HepG2 (cell line): Measurements from ENCODE around the gene HSCB. TPM values are rescaled to one million over a fixed set of nuclear protein-coding genes. Genes with fewer than 3 reads are reported as not detected.
A peak's percentile ranks its signal among the peaks of the same experiment; 100 is the strongest.
"Not testable (repeated sequence)": the region's sequence is repeated elsewhere in the genome, so short reads cannot be mapped to it uniquely, and the experiment has no call there.

Experiments
- ATAC-seq: fragments of 200-7000 bp; cut with Tn5 transposase; 3 replicates; pipeline ENCODE4 v1.9.1; 2020; ENCODE audit warnings: mild to moderate bottlenecking, moderate library complexity
- BruUV-seq: library from RNA; stranded (reverse); fragments of 400-500 nt; replicated peaks from 2 replicates; lab custom pipeline; 2021; lab: Mats Ljungman, UMichigan
- CTCF ChIA-PET: fragments of 300-600 bp; formaldehyde crosslinking; extraction: SDS; loops from one replicate; lab custom pipeline; 2021; ENCODE audit warnings: low total read pairs, inconsistent platforms, low intra/inter-chr PET ratio; lab: Yijun Ruan, JAX
- POLR2A ChIA-PET: fragments of 350-600 bp; sonication (Branson Sonifier 250); formaldehyde crosslinking; loops from one replicate; lab custom pipeline; 2020; ENCODE audit warnings: antibody characterized with exemption, inconsistent platforms; lab: Yijun Ruan, JAX
- DNase-seq: peaks from one replicate; pipeline ENCODE4 v3.0.0-alpha.2; 2015; ENCODE audit warnings: low spot score
- FAIRE-seq: peaks from 3 replicates; lab custom pipeline; 2011; peaks lifted over from hg19 to GRCh38; lab: Jason Lieb, UNC
- H2AFZ ChIP-seq: one replicate; pipeline ENCODE4 v1.6.1; 2011; ENCODE audit warnings: low read length, inconsistent platforms
- H3K27ac ChIP-seq: fragments of 300-600 bp; 3 replicates; pipeline ENCODE4 v1.8.0; 2011; ENCODE audit warnings: mixed run types, mild to moderate bottlenecking, mixed read lengths, low read length, inconsistent platforms; ENCODE audit not compliant: insufficient read depth; ENCODE audit errors: extremely low read length
- H3K27me3 ChIP-seq, 2 experiments: fragments of 200-600 bp in 1 of 2; 2 replicates in 1 of 2; 3 replicates in 1 of 2; pipeline versions ENCODE4 v1.6.0 to v1.8.0; 2011; ENCODE audit warnings: low read length in 2 of 2, mild to moderate bottlenecking in 2 of 2, moderate library complexity in 2 of 2, inconsistent platforms in 1 of 2; ENCODE audit not compliant: insufficient read depth in 2 of 2, control insufficient read depth in 1 of 2
- H3K36me3 ChIP-seq, 2 experiments: fragments of 200-600 bp in 1 of 2; replicated peaks in 1 of 2; 2 replicates in 1 of 2; 3 replicates in 1 of 2; pipeline versions ENCODE4 v1.5.1 to v1.8.0; 2011; ENCODE audit warnings: low read length in 2 of 2, inconsistent platforms in 1 of 2; ENCODE audit not compliant: insufficient read depth in 2 of 2, control insufficient read depth in 1 of 2
- H3K4me1 ChIP-seq: 2 replicates; pipeline ENCODE4 v1.5.1; 2012; ENCODE audit warnings: low read length, inconsistent platforms; ENCODE audit not compliant: insufficient read depth
- H3K4me2 ChIP-seq: 2 replicates; pipeline ENCODE4 v1.6.0; 2011; ENCODE audit warnings: low read depth, low read length, inconsistent platforms
- H3K4me3 ChIP-seq, 3 experiments: fragments of 200-600 bp in 1 of 3; sonication (generic), shearing (Covaris generic) in 1 of 3; replicated peaks in 1 of 3; 2 replicates each; pipeline ENCODE4 v1.5.1; 2011 to 2016; ENCODE audit warnings: low read length in 3 of 3, inconsistent platforms in 2 of 3, low read depth in 2 of 3, mild to moderate bottlenecking in 2 of 3, control low read depth in 1 of 3, mixed read lengths in 1 of 3; ENCODE audit not compliant: insufficient read depth in 1 of 3
- H3K79me2 ChIP-seq: one replicate; pipeline ENCODE4 v1.6.1; 2011; ENCODE audit warnings: low read length, inconsistent platforms; ENCODE audit not compliant: insufficient read depth
- H3K9ac ChIP-seq: 2 replicates; pipeline ENCODE4 v1.6.0; 2011; ENCODE audit warnings: mild to moderate bottlenecking, low read depth, low read length, inconsistent platforms; ENCODE audit not compliant: insufficient read depth
- H3K9me3 ChIP-seq: 2 replicates; pipeline ENCODE4 v1.5.1; 2012; ENCODE audit warnings: mild to moderate bottlenecking, low read length
- H4K20me1 ChIP-seq: 2 replicates; pipeline ENCODE4 v1.6.0; 2011; ENCODE audit warnings: inconsistent platforms, mild to moderate bottlenecking, low read length, moderate library complexity; ENCODE audit not compliant: insufficient read depth
- BRCA1 ChIP-seq: sonication (generic); formaldehyde crosslinking; IDR thresholded peaks from 2 replicates; pipeline ENCODE4 v1.4.0; 2020; ENCODE audit warnings: missing genetic modification reagents
- CBX1 ChIP-seq: IDR thresholded peaks from one replicate; pipeline ENCODE4 v1.6.1; 2016; ENCODE audit warnings: antibody characterized with exemption, low read depth
- ERF ChIP-seq: IDR thresholded peaks from 2 replicates; pipeline ENCODE4 v1.6.1; 2018; ENCODE audit warnings: missing biosample characterization, missing genetic modification reagents
- KLF12 ChIP-seq: sonication (generic); formaldehyde crosslinking; IDR thresholded peaks from 2 replicates; pipeline ENCODE4 v1.4.0; 2020; ENCODE audit warnings: missing genetic modification reagents, borderline replicate concordance
- KMT2B ChIP-seq: IDR thresholded peaks from 2 replicates; pipeline ENCODE4 v1.6.1; 2016; ENCODE audit warnings: missing genetic modification reagents, missing compliant biosample characterization
- MEIS2 ChIP-seq: sonication (generic); formaldehyde crosslinking; IDR thresholded peaks from 2 replicates; pipeline ENCODE4 v1.9.0; 2021; ENCODE audit warnings: mild to moderate bottlenecking, missing genetic modification reagents
- POLR2A ChIP-seq, 2 experiments: IDR thresholded peaks; 2 replicates each; pipeline ENCODE4 v1.6.1; 2011; ENCODE audit warnings: low read depth in 2 of 2, low read length in 2 of 2, mild to moderate bottlenecking in 1 of 2, moderate library complexity in 1 of 2; ENCODE audit not compliant: insufficient read depth in 1 of 2
- PPARG ChIP-seq: conservative IDR thresholded peaks from 2 replicates; pipeline ENCODE4 v1.6.1; 2016; ENCODE audit warnings: missing biosample characterization, missing genetic modification reagents
- SNAPC2 ChIP-seq: sonication (generic); formaldehyde crosslinking; IDR thresholded peaks from 2 replicates; pipeline ENCODE4 v1.8.1; 2022; ENCODE audit warnings: mild to moderate bottlenecking, missing genetic modification reagents
- TEAD3 ChIP-seq: optimal IDR thresholded peaks from 2 replicates; pipeline ENCODE3; 2016; ENCODE audit warnings: borderline replicate concordance
- ZBTB7B ChIP-seq: sonication (generic); formaldehyde crosslinking; IDR thresholded peaks from 2 replicates; pipeline ENCODE4 v1.4.0; 2020; ENCODE audit warnings: missing genetic modification reagents
- ZKSCAN8 ChIP-seq: IDR thresholded peaks from 2 replicates; pipeline ENCODE4 v1.6.1; 2016; ENCODE audit warnings: borderline replicate concordance, missing genetic modification reagents, missing compliant biosample characterization
- ZNF331 ChIP-seq: sonication (generic); formaldehyde crosslinking; IDR thresholded peaks from 2 replicates; pipeline ENCODE4 v1.4.0; 2020; ENCODE audit warnings: missing genetic modification reagents
- ZNF557 ChIP-seq: sonication (generic); formaldehyde crosslinking; IDR thresholded peaks from 2 replicates; pipeline ENCODE4 v1.4.0; 2020; ENCODE audit warnings: missing genetic modification reagents
- ZNF598 ChIP-seq: sonication (generic); formaldehyde crosslinking; IDR thresholded peaks from 2 replicates; pipeline ENCODE4 v1.5.1; 2020; ENCODE audit warnings: mild to moderate bottlenecking, missing genetic modification reagents, borderline replicate concordance
- ZNF724P ChIP-seq: sonication (generic); formaldehyde crosslinking; IDR thresholded peaks from 2 replicates; pipeline ENCODE4 v1.8.0; 2022; ENCODE audit warnings: missing genetic modification reagents, borderline replicate concordance
- ZSCAN9 ChIP-seq: IDR thresholded peaks from 2 replicates; pipeline ENCODE4 v1.6.1; 2016; ENCODE audit warnings: borderline replicate concordance
- WGBS: methylation state at CpG from one replicate; pipeline ENCODE4 v1.1.6; 2017; ENCODE audit warnings: low lambda C conversion rate; 5-methylcytosine and 5-hydroxymethylcytosine counted together
- in situ Hi-C: cut with HindIII; loops from 2 replicates; pipeline ENCODE4 v1.10.0; 2017; ENCODE audit warnings: low pct_unique_long_range_greater_than_20kb; ENCODE audit not compliant: extremely low pct_ligation_motif_present
- intact Hi-C: fragments of 100-400 bp; cut with micrococcal nuclease; formaldehyde crosslinking; loops from one replicate; pipeline ENCODE4 v1.10.0; 2022; ENCODE audit not compliant: unreplicated experiment
- polyA plus RNA-seq, 8 experiments: library from polyadenylated mRNA; depleted of rRNA in 3 of 8; stranded (reverse) in 7 of 8; unstranded in 1 of 8; fragments of >200 nt; fragmentation: Illumina TruSeq in 4 of 8; extraction: Trizol in 4 of 8; gene quantifications; 2 replicates each; pipeline versions ENCODE4 v1.2.1 to v1.2.3, GENCODE V29; 2011 to 2016; ENCODE audit warnings: low read depth in 4 of 8, missing spikeins in 1 of 8, mixed read lengths in 1 of 8; ENCODE audit not compliant: insufficient read depth in 1 of 8
- total RNA-seq, 5 experiments: library from RNA; depleted of rRNA; stranded (reverse); fragments of >200 nt; fragmentation: Illumina TruSeq; extraction: Trizol; gene quantifications; 2 replicates each; pipeline ENCODE4 v1.2.3, GENCODE V29; 2016; ENCODE audit warnings: low read depth in 1 of 5
- TF ChIP-seq, protein P1 (sequence below): sonication (generic); formaldehyde crosslinking; IDR thresholded peaks from 2 replicates; pipeline ENCODE4 v1.4.0; 2020; ENCODE audit warnings: low read depth, mild to moderate bottlenecking, missing genetic modification reagents

Gene HSCB
- total and polyA plus RNA-seq, 2 of the 13 experiments (the other 11 are each of a cell fraction or from before 2014, with no cell fraction given) = 15.4 to 20.9 TPM

DNA sequence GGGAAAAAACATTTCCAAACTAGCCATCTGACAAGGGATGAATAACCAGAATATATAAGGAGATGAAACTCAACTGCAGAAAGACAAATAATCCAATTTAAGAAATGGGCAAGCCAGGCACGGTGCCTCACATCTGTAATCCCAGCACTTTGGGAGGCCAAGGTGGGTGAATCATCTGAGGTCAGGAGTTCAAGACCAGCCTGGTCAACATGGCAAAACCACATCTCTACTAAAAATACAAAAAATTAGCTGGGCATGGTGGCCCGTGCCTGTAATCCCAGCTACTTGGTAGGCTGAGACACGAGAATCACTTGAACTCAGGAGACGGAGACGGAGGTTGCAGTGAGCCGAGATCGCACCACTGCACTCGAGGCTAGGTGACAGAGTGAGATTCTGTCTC, 3.0 kb upstream of the HSCB start:
- H2AFZ ChIP-seq, H4K20me1 ChIP-seq, POLR2A ChIA-PET, FAIRE-seq, CTCF ChIA-PET, H3K27me3 ChIP-seq, ATAC-seq, H3K4me2 ChIP-seq, H3K4me3 ChIP-seq, BruUV-seq, in situ Hi-C loops, DNase-seq, H3K9ac ChIP-seq, intact Hi-C loops, H3K27ac ChIP-seq, H3K9me3 ChIP-seq: not testable (repeated sequence)
- Histone ChIP-seq H3K4me1 (peaks cover 45% of the 10 kb centered on the region), H3K79me2 (peaks cover 74% of the 10 kb centered on the region), H3K36me3 (peaks cover 3 to 20% of the 10 kb centered on the region in 2 experiments)
- WGBS = 95% methylated on average over 8 of the region's 8 CpGs

- TSS peak; percentile 83 for BruUV-seq
- ChIA-PET CTCF (no interaction called here), POLR2A (interaction anchor here (0.8 to 2.3 kb wide), 6 partner anchors 32 to 78 kb away, joined by 3 to 7 read pairs (median 4); partner anchors contain the start of genes CCDC117, TTC28 and XBP1)
- Histone ChIP-seq H3K4me2 (peak overlapping the region; percentile 88), H4K20me1 (no peaks in the 10 kb centered on the region), H3K9me3 (no peaks in the 10 kb centered on the region), H3K27ac (peak overlapping the region; percentile 71), H2AFZ (peak overlapping the region; percentile 90), H3K79me2 (peaks cover 65% of the 10 kb centered on the region), H3K4me3 (peak overlapping the region; percentile 62 to 96 (median 78)), H3K4me1 (peaks cover 69% of the 10 kb centered on the region), H3K36me3 (peaks cover 5 to 28% of the 10 kb centered on the region in 2 experiments), H3K27me3 (no peaks in the 10 kb centered on the region), H3K9ac (peak overlapping the region; percentile 89)
- no peak for DNase-seq
- WGBS = 1% methylated on average over 16 of the region's 18 CpGs
- FAIRE-seq = peak; percentile 18
- ATAC-seq = peak; percentile 11
- intact Hi-C loops (loop anchor here (5.0 kb wide), 1 partner anchor 41 kb away; no protein-coding TSS in a partner anchor), in situ Hi-C loops (no loop called here)
- peak; percentile 25 for TF ChIP-seq CBX1
- no peak for TF ChIP-seq KLF12 (CRISPR knock-in tag)
- TF ChIP-seq ZKSCAN8 (CRISPR knock-in tag) = 0 out of 2 replicates have a peak, but pooled peaks have one; percentile 66
- TF ChIP-seq ZNF598 = no peak
- peak; percentile 53; the same call in 1 of the 2 replicates for TF ChIP-seq ZNF331
- TF ChIP-seq MEIS2 (CRISPR knock-in tag) = no peak
- TF ChIP-seq, protein P1, sequence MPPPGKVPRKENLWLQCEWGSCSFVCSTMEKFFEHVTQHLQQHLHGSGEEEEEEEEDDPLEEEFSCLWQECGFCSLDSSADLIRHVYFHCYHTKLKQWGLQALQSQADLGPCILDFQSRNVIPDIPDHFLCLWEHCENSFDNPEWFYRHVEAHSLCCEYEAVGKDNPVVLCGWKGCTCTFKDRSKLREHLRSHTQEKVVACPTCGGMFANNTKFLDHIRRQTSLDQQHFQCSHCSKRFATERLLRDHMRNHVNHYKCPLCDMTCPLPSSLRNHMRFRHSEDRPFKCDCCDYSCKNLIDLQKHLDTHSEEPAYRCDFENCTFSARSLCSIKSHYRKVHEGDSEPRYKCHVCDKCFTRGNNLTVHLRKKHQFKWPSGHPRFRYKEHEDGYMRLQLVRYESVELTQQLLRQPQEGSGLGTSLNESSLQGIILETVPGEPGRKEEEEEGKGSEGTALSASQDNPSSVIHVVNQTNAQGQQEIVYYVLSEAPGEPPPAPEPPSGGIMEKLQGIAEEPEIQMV (CRISPR knock-in tag) = 0 out of 2 replicates have a peak, but pooled peaks have one; percentile 76
- TF ChIP-seq ZSCAN9 = peak; percentile 36
- TF ChIP-seq POLR2A (IDR thresholded peaks at IDR 0.05; ENCODE audit: insufficient read depth in 1 of 2, low read depth in 2 of 2, low read length in 2 of 2) = peak; percentile 47 to 69; a peak in 2 of 4 replicates
- 0 out of 2 replicates have a peak, but pooled peaks have one; percentile 33 for TF ChIP-seq ZBTB7B (CRISPR knock-in tag)
- no peak for TF ChIP-seq KMT2B (CRISPR knock-in tag)
- TF ChIP-seq ERF (CRISPR knock-in tag) = peak; percentile 62; the same call in 1 of the 2 replicates
- 0 out of 2 replicates have a peak, but pooled peaks have one; percentile 45 for TF ChIP-seq SNAPC2 (CRISPR knock-in tag)
- no peak for TF ChIP-seq ZNF724P (CRISPR knock-in tag)
- TF ChIP-seq PPARG (CRISPR knock-in tag) = no peak
- 0 out of 2 replicates have a peak, but pooled peaks have one; percentile 33 for TF ChIP-seq ZNF557 (CRISPR knock-in tag)
- 0 out of 2 replicates have a peak, but pooled peaks have one; percentile 37 for TF ChIP-seq BRCA1 (CRISPR knock-in tag)
- no peak for TF ChIP-seq TEAD3 (CRISPR knock-in tag)
These were observed 547 bp upstream of the HSCB start for GRCh38 chr22:28741200-28741784.
